Upper lobe of left lung (tissue), 6 donors: ENCODE results near the gene AEBP1. TPM values are rescaled to one million over a fixed set of nuclear protein-coding genes. Genes with fewer than 3 reads are reported as not detected.

ENCODE experiments used
- ATAC-seq, 2 donors: fragments of 200-7000 bp; cut with Tn5 transposase; one replicate each; pipeline ENCODE4 v1.9.1; 2022; ENCODE audit warnings: mild to moderate bottlenecking in 2 of 2, moderate library complexity in 2 of 2; ENCODE audit not compliant: low FRiP score in 2 of 2
- DNase-seq, 2 donors: peaks; one replicate each; pipeline ENCODE4 v3.0.0-alpha.2; 2019 to 2020
- H3K27ac ChIP-seq, 4 donors: fragments of 200-600 bp; sonication (generic); one replicate each; pipeline ENCODE4 v1.5.1; 2016 to 2019
- H3K27me3 ChIP-seq, 4 donors: fragments of 200-600 bp; sonication (generic); one replicate each; pipeline ENCODE4 v1.5.1; 2017 to 2019
- H3K36me3 ChIP-seq, 4 donors: fragments of 200-600 bp; sonication (generic); one replicate each; pipeline ENCODE4 v1.5.1; 2016 to 2019
- H3K4me1 ChIP-seq, 4 donors: fragments of 200-600 bp; sonication (generic); one replicate each; pipeline ENCODE4 v1.5.1; 2018 to 2019
- H3K4me3 ChIP-seq, 4 donors: fragments of 200-600 bp; sonication (generic); one replicate each; pipeline ENCODE4 v1.5.1; 2017 to 2019; ENCODE audit warnings: mild to moderate bottlenecking in 2 of 4, moderate library complexity in 1 of 4
- H3K9me3 ChIP-seq, 4 donors: fragments of 200-600 bp; sonication (generic); one replicate each; pipeline ENCODE4 v1.5.1; 2018 to 2019
- CTCF ChIP-seq, 6 experiments: fragments of 450-650 bp in 4 of 6; fragments of 200-600 bp in 2 of 6; sonication (generic) in 2 of 6; IDR thresholded peaks; one replicate each; pipeline ENCODE4 v1.5.1; 2016 to 2019; ENCODE audit warnings: antibody characterized with exemption in 6 of 6
- EP300 ChIP-seq, 4 donors: sonication (generic); formaldehyde crosslinking; IDR thresholded peaks; one replicate each; pipeline ENCODE4 v1.5.1; 2017; ENCODE audit warnings: antibody characterized with exemption in 4 of 4, control low read depth in 2 of 4
- POLR2A ChIP-seq, 4 donors: fragments of 450-650 bp; IDR thresholded peaks; one replicate each; pipeline ENCODE4 v1.5.1; 2016 to 2017; ENCODE audit warnings: antibody characterized with exemption in 4 of 4, mild to moderate bottlenecking in 2 of 4
- POLR2AphosphoS5 ChIP-seq, 2 donors: sonication (generic); formaldehyde crosslinking; IDR thresholded peaks; one replicate each; pipeline ENCODE4 v1.5.1; 2017; ENCODE audit warnings: antibody characterized with exemption in 2 of 2
- WGBS, 2 donors: methylation state at CpG; one replicate each; pipeline ENCODE4 v1.1.5; 2017 to 2018; 5-methylcytosine and 5-hydroxymethylcytosine counted together
- total RNA-seq, 6 donors: library from RNA; depleted of rRNA in 4 of 6; stranded (reverse); fragments of >200 nt in 4 of 6; gene quantifications; one replicate each; pipeline versions ENCODE4 v1.1.0 to v1.2.1, GENCODE V29; 2016 to 2021
- donor health status: DM: no; HTN: no; CAD: no; lungs with moderate emphysema.
- donor health status: DM: no; HTN: yes; CAD: no; lungs with severe emphysema.

The AEBP1 gene
- total RNA-seq, 6 donors from 2014 or later, result 34.1 to 241 (median 92.7) TPM

- peaks cover 0 to 11% (median 2%) of the 10 kb centered on the region in 4 donors for H3K27me3 ChIP-seq
- no peak for TF ChIP-seq POLR2AphosphoS5 (IDR thresholded peaks at IDR 0.05)
- TF ChIP-seq EP300 (IDR thresholded peaks at IDR 0.05), result no peak
- no peak for TF ChIP-seq CTCF (IDR thresholded peaks at IDR 0.05)
- TF ChIP-seq POLR2A (IDR thresholded peaks at IDR 0.05), result no peak
- DNase-seq, result peak in 1 of 2 donors; percentile 54
- 92% methylated on average over 4 of the region's 4 CpGs; no CpG with 5 or more reads in 1 of the 2 donors for WGBS, 2 donors
- H3K4me1 ChIP-seq, result peaks cover 11 to 18% (median 18%) of the 10 kb centered on the region in 4 donors
- ATAC-seq, result no peak
- no peaks in the 10 kb centered on the region for H3K36me3 ChIP-seq
- H3K9me3 ChIP-seq, result no peaks in the 10 kb centered on the region
- H3K4me3 ChIP-seq, result no peak overlapping the region
- H3K27ac ChIP-seq, result no peak overlapping the region
Measured at GRCh38 chr7:44142028-44142427, 37.9 kb downstream of the AEBP1 start.

- DNase-seq (peak in 1 of 2 donors; percentile 5), ATAC-seq (no peak)
- no peaks in the 10 kb centered on the region for H3K9me3 ChIP-seq
- H3K27ac ChIP-seq, result no peak overlapping the region
- WGBS, 2 donors, result 79 to 90% methylated on average over 5 to 6 of the region's 6 CpGs
- peaks cover 11 to 18% (median 18%) of the 10 kb centered on the region in 4 donors for H3K4me1 ChIP-seq
- TF ChIP-seq POLR2A (IDR thresholded peaks at IDR 0.05) (no peak), EP300 (IDR thresholded peaks at IDR 0.05) (no peak), CTCF (IDR thresholded peaks at IDR 0.05) (no peak), POLR2AphosphoS5 (IDR thresholded peaks at IDR 0.05) (no peak)
- H3K36me3 ChIP-seq, result no peaks in the 10 kb centered on the region
- no peak overlapping the region for H3K4me3 ChIP-seq
- H3K27me3 ChIP-seq, result peaks cover 0 to 11% (median 2%) of the 10 kb centered on the region in 4 donors
Measured at GRCh38 chr7:44143646-44144250, 39.6 kb downstream of the AEBP1 start.

- Histone ChIP-seq H3K9me3 (no peaks in the 10 kb centered on the region), H3K27ac (no peak overlapping the region), H3K36me3 (no peaks in the 10 kb centered on the region), H3K27me3 (peaks cover 0 to 11% (median 2%) of the 10 kb centered on the region in 4 donors), H3K4me1 (peaks cover 11 to 18% (median 18%) of the 10 kb centered on the region in 4 donors), H3K4me3 (no peak overlapping the region)
- ATAC-seq (no peak), DNase-seq (peak in 1 of 2 donors; percentile 8)
- TF ChIP-seq POLR2AphosphoS5 (IDR thresholded peaks at IDR 0.05) (no peak), CTCF (IDR thresholded peaks at IDR 0.05) (no peak), POLR2A (IDR thresholded peaks at IDR 0.05) (no peak), EP300 (IDR thresholded peaks at IDR 0.05) (no peak)
- WGBS, 2 donors, result 83% methylated on average over 2 to 6 of the region's 6 CpGs
Measured at GRCh38 chr7:44144426-44144967, 40.4 kb downstream of the AEBP1 start.

- 56 to 72% methylated on average over 21 to 31 of the region's 31 CpGs for WGBS, 2 donors
- TF ChIP-seq CTCF (IDR thresholded peaks at IDR 0.05), result no peak
- TF ChIP-seq EP300 (IDR thresholded peaks at IDR 0.05), result no peak
- no peak for TF ChIP-seq POLR2AphosphoS5 (IDR thresholded peaks at IDR 0.05)
- no peak for TF ChIP-seq POLR2A (IDR thresholded peaks at IDR 0.05)
- DNase-seq, result peak; percentile 12 to 84
- Histone ChIP-seq H3K9me3 (no peaks in the 10 kb centered on the region), H3K27me3 (peaks cover 0 to 11% (median 2%) of the 10 kb centered on the region in 4 donors), H3K4me1 (peaks cover 11 to 18% (median 18%) of the 10 kb centered on the region in 4 donors), H3K27ac (no peak overlapping the region), H3K36me3 (no peaks in the 10 kb centered on the region), H3K4me3 (peak overlapping the region in 3 of 4 donors; percentile 29 to 50 (median 40))
- no peak for ATAC-seq
Measured at GRCh38 chr7:44144968-44145478, 40.9 kb downstream of the AEBP1 start.
